Superior temporal gyrus (tissue), 1 donor: Measurements from ENCODE around the gene HS6ST3.
A peak's percentile ranks its signal among the peaks of the same experiment; 100 is the strongest.

Experiments
- DNase-seq: peaks from one replicate; pipeline ENCODE4 v3.0.0-alpha.2; 2016; ENCODE audit errors: extremely low spot score

The HS6ST3 gene

DNA sequence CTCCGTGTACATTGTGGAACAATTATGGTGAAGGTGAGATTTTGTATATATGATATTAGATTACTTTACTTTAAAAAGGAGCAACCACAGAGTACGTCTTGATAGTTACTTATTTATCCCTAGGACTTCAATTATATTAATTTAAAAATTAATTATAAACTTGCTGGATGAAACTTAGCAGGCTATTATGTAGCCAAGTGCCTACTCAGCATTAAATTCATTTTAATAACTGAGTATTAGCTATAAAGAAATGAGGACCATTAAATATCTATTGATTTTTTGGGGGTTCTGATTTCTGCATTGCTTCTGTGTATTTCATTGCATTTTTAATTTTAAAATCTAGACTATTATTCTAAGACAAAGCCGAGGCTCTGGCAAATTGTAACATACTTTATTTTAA, 109.4 kb downstream of the HS6ST3 start:
- no peak for DNase-seq

DNA sequence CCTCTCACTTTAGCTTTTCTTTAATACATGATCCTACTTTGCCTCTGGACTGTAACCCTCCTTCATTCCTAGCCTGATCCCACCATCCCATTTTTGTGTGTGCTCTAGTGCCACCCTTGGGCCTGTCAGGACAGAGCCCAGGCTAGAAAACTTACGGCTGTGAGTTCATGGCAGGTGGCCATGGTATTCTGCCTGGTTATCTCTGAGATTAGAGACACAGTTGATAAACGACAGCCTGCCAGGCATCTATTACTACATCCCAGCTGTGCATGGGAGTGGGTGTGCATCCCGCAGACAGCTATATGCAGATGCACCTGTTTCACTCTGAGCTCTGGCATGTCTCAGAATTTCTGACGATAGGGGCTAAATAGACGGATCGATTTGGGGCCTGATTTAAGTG, 110.9 kb downstream of the HS6ST3 start:
- no peak for DNase-seq

DNA sequence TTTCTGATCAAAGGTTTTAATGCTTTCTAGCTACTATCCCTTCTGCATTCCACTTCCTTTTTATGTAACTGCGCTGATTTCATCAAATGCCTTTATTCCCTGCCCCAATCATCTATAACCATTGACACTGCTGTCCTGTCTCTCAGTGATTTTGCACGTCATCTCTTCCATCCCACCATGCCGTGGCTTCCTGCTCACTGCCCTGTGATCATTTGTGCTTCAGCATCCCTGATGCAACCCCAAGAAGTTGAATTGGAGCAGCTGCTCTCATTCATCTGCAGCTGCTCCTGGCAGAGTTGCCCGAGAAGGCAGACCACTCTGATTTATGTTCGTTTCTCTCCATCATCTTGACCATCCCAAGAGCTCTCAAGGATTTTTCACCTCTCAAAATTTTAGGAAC, 112.4 kb downstream of the HS6ST3 start:
- no peak for DNase-seq

DNA sequence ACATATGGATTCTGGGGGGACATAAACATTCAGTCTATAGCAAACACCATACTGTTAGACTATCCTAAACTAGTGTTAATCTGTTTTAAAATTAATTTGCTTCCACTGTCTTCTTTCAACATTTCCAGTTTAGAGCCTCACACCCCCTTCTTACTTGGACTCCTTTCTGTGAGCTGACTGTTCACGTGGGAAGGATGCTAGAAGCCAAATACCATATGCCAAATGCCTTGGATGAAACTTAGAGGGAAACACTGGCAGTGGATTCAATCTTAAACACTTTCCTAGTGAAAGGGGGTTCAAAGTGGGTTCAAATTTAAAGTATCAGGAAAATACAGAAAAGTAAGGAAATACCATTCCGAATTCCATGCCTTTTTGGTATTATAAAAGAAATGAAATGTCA, 113.6 kb downstream of the HS6ST3 start:
- no peak for DNase-seq

DNA sequence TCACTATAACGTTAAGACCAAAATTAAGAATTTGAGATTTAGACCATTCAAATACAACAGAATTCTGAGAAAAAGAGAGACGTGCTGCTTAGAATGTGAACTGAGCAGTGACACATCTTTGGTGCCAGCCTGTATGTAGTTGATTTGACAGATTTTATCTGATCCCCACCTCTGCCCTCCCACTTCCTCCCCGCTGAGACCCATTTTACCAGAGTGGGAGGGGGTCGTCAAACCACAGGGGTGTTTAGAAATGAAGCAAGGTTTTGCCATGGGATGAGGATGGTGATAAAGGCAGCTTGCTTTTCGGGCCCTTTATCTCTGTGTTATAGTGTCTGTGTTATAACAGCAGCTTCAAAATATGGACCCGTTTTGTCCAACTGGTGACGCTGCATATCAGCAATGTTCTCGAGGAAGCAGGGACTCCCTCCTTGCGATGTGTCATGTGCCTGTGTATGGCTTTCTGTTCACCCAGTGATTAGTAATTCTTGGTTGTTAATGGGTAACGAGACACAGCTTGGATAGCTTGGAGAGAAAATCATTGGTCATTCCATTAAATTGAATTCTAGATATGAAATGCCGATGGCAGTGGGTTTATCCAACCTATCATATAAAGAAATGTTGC, 125.0 kb downstream of the HS6ST3 start:
- no peak for DNase-seq

DNA sequence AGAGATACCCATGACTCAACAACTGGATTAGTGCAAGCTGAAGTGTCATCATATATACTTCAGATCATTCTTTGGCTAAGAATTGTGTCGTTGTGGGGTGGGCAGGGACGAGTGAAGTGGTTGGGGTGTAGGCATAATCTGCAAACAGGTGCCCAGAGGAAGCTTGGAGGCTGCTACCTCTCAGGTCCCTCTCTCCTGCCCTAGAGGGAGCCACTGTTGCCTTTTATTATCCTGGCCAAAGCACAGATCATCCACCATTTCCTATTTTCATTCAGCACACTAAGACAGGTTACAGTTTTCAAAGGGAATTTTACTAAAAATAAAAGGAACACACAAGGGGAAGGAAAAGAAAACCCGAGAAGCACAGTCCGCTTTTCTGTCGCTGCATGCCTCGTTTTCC, 126.6 kb downstream of the HS6ST3 start:
- no peak for DNase-seq

DNA sequence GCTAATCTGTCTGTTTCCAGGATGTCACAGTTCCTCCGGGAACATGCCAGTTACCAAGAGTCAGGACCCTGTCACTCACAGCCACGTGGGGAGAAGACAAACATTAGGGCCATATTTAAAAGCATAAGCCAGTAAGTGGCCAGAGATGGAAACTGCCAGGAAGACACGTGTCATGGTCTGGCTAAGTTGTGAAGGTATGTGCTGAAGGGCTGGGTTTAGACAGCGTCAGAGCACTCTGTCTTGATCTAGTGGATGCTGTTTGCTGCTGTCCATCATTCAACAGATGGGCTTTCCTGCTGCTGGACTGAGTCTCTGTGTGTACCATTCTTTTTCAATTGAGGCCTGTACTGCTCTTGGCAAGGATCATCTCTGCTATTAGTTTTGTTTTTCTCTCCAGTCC, 128.6 kb downstream of the HS6ST3 start:
- no peak for DNase-seq

DNA sequence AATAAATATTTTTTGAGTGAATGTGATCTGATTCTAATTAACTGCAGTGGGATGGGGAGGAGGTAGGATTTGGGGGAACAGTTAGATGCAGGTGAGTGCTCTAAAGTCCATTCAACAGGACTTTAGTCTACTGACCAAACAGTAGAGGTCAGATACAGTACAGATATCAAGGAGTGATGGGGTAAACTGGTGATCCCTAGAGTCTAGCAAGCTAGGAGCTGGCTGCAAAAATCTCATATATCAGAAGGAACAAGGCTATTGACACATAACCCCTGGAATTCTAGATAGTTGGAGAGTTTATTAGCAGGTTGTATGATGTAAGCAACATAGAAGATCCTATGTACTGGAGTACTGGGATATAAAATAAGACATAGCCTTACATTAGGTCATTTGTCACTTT, 131.6 kb downstream of the HS6ST3 start:
- DNase-seq, result no peak

DNA sequence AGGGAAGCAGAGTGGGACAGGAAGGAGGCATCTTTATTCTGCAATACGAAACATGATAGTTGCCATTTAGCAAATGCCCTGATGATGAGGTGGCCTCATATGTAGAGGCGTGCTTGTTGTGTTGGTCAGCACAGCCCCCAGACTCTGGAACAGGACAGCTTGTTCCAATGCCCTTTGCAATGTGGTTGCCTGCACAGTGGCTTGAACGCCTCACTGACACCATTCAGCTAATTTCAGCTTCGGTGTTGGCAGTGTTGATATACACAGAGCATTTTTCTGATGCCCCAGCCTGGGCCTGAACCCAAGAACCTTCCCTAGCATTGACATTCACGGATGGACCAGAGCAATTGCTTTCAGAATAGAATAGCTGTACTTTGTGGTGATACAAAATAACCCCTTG, 133.3 kb downstream of the HS6ST3 start:
- DNase-seq, result no peak

DNA sequence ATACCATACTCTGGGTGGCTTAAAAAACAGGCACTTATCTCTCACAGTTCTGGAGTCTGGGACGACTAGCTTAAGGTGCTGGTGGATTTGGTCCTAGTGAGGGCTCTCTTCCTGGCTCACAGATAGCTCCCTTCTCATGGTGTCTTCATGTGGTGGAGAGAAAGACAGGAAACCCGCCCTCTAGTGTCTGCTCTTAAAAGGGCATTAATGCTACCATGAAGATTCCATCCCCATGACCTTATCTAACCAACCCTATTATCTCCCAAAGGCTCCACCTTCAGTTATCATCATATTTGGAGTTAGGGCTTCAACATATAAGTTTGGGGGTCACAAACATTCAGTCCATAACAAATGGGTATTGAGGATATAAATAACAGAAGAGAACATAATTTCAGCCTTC, 139.4 kb downstream of the HS6ST3 start:
- DNase-seq, result no peak

DNA sequence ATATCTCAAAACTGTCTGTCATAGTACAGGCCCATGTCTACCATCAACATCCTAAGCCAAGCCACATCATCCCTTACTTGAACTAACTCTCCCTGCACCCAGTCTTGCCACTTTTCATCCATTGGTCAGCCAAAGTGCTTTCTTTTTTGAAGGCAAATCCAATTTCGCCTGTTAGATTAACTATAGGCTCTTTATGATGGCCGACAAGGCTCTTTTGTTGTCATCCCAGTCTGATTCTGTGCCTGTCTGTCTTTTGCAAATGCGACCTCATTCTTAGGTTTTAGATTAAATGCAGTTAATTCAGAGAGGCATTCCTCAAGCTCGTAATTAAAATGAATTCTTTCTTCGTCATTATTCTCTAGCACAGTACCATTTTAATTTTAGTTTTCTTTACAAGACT, 148.3 kb downstream of the HS6ST3 start:
- DNase-seq, result peak; percentile 52

DNA sequence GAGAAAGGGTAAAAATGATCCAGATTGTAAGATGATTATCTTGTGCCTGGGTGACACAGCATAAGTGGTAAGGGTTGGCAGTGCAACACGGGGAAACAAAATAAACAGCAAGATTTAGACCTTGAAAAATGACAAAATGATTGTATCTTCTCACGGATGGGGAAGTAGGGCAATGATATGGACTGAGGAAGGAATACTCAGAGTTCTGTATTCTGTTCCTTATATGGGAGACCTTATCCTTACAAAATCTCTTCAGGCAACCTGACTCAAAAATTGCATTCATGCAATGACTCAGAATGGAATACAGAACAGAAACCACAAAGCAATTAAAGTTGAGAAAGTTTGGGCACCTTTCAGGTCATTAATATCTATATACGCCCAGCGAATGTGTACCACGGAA, 149.0 kb downstream of the HS6ST3 start:
- no peak for DNase-seq

DNA sequence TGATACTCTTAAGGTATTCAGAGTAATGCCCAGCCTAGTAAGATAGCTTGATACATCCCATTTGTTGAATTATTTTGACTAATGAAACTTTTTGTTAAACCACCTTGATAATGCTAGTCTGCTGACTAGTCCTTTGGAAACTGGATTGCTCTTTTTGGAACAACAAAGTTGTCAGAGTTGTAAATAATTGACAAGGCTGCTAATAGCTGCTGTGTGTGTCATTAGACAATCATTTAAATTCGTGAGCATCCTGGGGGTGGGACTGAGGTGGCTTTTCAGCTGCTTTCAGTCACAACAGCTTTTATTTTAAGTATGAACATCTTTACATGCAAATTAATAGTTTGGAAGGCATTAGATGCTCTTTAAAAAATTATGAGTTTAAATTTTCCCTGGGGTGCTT, 153.5 kb downstream of the HS6ST3 start:
- DNase-seq, result no peak

DNA sequence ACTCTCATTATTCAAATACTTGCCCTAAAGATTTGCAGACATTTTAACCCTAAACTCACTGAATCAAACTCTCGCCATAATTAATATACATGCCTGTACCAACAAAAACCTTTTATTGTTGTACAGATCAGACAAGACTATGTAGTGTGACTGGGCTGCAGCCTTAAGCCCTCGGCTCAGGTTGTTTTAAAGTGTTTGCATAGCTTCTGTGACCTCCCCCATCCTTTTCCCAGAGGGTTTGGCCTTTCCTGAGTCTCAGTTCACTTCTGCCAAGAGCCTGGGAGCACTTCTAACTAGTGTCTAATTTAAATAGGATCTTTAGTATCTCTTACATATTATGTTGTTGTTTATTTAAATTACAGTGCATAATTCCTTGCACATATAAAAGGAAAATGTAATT, 158.2 kb downstream of the HS6ST3 start:
- DNase-seq, result no peak

DNA sequence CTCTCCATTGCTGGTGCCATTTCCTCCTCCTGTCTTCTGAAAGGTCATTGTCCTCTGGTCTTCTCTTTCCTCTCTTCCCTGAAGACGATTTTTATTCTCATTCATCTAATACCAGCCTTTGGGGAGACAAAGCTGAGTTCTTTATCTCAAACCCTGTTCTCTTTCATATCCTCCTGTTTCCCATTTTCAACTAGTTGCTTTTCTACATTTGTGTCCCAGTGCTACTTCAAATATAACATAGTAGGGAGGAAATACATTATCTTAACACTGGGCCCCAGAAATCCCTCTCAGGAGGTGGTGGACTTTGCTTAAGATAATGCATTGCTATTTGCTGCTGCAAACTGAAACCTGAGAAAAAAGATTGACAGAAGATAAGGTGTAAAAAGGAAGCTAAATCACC, 159.1 kb downstream of the HS6ST3 start:
- no peak for DNase-seq

DNA sequence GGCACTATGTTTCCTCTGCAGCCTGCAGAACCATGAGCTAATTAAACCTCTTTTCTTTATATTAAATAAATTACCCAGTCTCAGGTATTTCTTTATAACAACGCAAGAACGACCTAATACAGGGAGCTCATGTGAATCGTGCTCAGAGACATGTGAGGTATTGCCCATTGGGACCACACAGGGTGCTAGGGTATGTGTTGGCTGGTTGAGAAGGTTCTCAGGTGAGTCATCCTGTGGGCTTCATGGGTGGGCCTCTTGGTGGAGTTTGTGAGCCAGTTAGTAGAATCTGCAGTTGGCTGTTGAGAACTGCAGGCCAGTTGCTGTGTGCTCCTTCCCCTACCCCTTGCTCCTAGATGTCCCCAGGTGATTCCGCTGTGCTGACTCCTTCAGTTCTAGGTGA, 163.0 kb downstream of the HS6ST3 start:
- DNase-seq, result no peak

DNA sequence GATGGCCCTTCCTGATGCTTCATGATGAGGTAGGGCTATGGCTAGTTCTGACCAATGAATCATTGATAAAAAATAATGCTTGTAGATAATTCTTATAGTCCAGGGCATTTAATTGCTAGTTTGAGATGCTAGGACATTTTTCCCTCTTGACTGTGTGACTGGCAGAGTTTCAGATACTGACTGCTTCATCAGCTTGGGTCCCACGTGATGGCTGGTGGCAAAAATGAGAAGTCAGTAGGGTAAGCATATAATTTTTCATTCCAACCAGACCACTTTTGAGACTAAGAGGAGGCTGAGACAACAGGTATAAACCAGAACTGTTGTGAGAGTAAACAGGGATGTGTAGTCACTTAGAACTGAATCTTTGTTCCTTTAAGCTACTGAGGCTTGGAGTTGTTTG, 183.3 kb downstream of the HS6ST3 start:
- DNase-seq, result no peak

DNA sequence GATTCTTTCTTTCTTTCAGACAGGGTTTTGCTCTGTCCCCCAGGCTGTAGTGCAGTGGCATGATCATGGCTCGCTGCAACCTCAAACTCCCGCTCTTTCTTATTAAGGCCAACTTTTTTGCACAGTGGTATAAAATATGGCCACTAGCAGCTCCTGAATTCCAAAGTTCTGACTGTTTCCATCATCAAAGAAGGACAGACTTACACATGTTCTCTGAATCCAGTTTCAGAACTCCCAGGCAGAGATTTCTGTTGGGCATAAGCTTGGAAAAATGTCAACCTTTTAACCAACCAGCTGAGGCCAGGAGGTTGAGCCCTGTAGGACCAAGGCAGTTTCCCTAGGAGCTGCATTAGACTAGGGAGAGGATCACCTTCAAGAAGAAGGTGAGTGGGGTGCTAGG, 184.1 kb downstream of the HS6ST3 start:
- DNase-seq, result no peak

DNA sequence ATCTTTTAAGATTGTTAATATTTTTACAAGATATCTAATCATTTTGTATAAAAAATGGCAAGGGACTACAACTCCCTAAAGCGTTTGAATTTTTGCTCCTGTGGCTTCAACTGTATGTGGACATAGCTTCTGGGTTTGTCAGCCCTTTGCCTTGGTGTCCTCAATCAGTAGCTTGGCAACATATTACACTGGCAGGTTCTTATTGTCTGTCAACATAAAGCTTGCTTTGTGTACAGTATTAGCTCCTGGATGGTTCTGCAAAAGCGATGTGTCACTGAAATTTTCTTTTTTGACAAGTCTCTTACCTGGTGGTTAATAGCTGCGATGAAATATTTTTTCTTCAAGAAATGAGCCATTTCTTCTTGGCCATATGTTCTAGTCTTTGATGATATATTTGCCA, 190.0 kb downstream of the HS6ST3 start:
- no peak for DNase-seq

DNA sequence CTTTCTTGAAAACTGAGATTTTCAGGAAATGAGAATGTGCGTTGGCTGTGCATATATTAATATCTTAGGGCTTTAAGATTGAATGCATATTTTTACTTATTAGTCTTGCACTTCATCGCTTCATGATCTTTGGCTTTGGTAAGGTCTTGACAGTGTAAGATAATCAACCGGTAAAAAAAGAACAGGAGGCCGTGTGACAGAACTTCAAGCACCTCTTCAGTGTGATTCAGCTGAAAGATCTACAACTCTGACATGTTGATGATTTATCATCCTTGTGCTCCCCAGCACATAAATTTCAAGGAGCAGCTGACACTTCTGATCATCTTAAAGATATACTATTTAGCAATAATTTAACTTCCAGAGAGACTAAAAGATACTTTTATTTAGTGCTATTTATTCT, 195.1 kb downstream of the HS6ST3 start:
- DNase-seq, result no peak

DNA sequence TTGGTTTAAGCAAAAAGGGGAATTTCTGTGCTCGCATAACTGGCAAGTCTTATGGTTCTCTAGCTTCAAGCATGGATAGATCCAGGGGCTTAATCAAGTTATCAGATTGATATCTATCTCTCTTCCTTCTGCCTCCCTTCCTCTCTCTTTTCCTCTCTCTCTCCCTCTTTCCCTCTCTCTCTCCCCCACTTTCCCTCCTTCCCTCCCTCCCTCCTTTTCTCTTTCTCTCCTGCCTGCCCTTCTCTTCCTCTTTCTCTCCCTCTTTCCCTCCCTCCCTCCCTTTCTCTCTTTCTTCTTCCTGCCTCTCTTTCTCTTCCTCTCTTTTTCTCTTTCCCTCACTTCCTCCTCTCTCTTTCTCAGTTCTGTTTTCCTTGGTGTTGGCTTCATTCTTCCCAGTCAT, 195.8 kb downstream of the HS6ST3 start:
- DNase-seq, result no peak

DNA sequence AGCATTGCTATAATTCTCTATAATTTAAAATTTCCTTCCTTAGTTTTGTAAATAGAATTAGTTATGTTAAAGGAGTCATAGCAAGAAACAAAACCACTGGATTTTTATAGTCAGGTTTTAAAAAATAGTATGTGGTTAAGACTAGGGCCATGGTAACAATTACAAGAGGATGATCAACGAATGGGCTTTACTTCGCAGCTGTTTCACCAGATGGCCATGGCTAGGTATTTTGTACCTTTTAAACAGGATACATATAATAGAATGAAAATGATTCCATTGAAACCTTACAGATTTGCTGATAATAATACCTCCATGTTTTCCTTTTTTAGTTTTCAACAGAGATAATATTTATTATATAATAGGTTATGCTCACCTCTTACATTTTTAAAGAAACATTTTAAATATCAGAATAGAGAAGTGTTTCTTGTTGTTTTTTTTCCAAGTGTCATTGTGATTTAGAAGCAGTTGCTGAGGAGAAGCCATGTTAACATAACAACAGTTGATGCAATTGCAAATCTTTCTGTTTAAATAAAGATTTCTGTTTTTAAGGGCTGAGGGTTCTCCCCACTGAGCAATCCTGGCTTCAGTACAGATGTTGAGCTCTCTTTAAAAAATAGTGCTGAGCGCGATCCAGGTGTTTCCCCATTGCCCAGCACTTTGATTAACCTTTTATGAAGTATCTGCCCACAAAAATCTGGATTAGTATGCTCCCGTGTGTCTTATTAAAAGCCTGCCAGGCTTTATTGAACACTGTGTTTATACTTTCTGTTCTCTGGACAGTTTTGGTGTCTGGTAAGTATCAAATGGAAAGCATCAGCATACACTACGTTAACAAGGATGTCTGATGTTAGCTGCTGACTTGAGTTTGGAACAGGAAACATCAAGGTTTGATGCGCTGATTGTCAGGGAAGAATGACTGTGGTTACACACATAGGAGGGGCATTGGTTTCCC, 205.3 kb downstream of the HS6ST3 start:
- no peak for DNase-seq

DNA sequence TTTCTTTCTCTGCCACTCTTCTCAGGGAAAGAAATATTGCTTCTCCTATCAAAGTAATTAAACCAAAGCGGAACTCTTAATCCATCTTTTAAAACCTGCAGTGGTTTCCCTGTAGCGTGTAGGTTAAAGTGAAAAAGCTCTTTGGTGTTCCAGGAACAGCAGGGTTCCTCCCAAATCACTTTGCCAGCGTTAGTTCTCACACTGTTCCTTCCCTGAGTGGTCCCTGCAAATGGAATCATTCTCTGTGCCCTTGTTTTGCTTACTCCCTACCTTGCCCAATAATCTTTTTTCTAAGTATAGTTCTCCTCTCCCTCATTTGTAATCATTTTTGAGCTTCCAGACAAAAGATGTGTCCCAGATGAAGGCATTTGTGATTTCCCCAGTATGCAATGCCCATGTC, 207.5 kb downstream of the HS6ST3 start:
- DNase-seq, result no peak

DNA sequence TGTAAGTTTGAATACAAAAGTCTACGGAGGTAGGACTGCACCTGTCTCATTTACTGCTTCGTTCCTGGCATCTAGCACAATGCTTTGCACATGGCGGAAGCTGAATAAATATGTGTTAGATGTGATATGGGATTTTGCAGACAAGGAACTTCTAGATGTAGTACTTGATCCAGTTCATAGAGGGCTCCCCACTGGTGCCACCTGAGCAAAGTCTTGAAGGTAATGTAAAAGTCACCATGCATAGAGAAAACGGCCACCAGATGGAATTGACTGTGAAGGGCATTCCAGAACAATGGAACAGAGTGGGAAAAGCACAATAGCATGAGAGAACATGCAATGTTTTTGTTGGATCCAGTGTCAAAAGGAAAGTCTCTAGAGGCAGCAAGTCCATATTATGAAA, 209.3 kb downstream of the HS6ST3 start:
- DNase-seq, result no peak
